HepG2 (cell line): Measurements from ENCODE around the gene OR7D4. TPM values are rescaled to one million over a fixed set of nuclear protein-coding genes. Genes with fewer than 3 reads are reported as not detected.

Experiments used
- ATAC-seq: fragments of 200-7000 bp; cut with Tn5 transposase; 3 replicates; pipeline ENCODE4 v1.9.1; 2020; ENCODE audit warnings: mild to moderate bottlenecking, moderate library complexity
- BruUV-seq: library from RNA; stranded (reverse); fragments of 400-500 nt; replicated peaks from 2 replicates; lab custom pipeline; 2021; lab: Mats Ljungman, UMichigan
- CTCF ChIA-PET: fragments of 300-600 bp; formaldehyde crosslinking; extraction: SDS; loops from one replicate; lab custom pipeline; 2021; ENCODE audit warnings: low total read pairs, inconsistent platforms, low intra/inter-chr PET ratio; lab: Yijun Ruan, JAX
- POLR2A ChIA-PET: fragments of 350-600 bp; sonication (Branson Sonifier 250); formaldehyde crosslinking; loops from one replicate; lab custom pipeline; 2020; ENCODE audit warnings: antibody characterized with exemption, inconsistent platforms; lab: Yijun Ruan, JAX
- DNase-seq: peaks from one replicate; pipeline ENCODE4 v3.0.0-alpha.2; 2015; ENCODE audit warnings: low spot score
- FAIRE-seq: peaks from 3 replicates; lab custom pipeline; 2011; peaks lifted over from hg19 to GRCh38; lab: Jason Lieb, UNC
- H2AFZ ChIP-seq: one replicate; pipeline ENCODE4 v1.6.1; 2011; ENCODE audit warnings: low read length, inconsistent platforms
- H3K27ac ChIP-seq: fragments of 300-600 bp; 3 replicates; pipeline ENCODE4 v1.8.0; 2011; ENCODE audit warnings: mixed run types, mild to moderate bottlenecking, mixed read lengths, low read length, inconsistent platforms; ENCODE audit not compliant: insufficient read depth; ENCODE audit errors: extremely low read length
- H3K27me3 ChIP-seq, 2 experiments: fragments of 200-600 bp in 1 of 2; 2 replicates in 1 of 2; 3 replicates in 1 of 2; pipeline versions ENCODE4 v1.6.0 to v1.8.0; 2011; ENCODE audit warnings: low read length in 2 of 2, mild to moderate bottlenecking in 2 of 2, moderate library complexity in 2 of 2, inconsistent platforms in 1 of 2; ENCODE audit not compliant: insufficient read depth in 2 of 2, control insufficient read depth in 1 of 2
- H3K36me3 ChIP-seq, 2 experiments: fragments of 200-600 bp in 1 of 2; replicated peaks in 1 of 2; 2 replicates in 1 of 2; 3 replicates in 1 of 2; pipeline versions ENCODE4 v1.5.1 to v1.8.0; 2011; ENCODE audit warnings: low read length in 2 of 2, inconsistent platforms in 1 of 2; ENCODE audit not compliant: insufficient read depth in 2 of 2, control insufficient read depth in 1 of 2
- H3K4me1 ChIP-seq: 2 replicates; pipeline ENCODE4 v1.5.1; 2012; ENCODE audit warnings: low read length, inconsistent platforms; ENCODE audit not compliant: insufficient read depth
- H3K4me2 ChIP-seq: 2 replicates; pipeline ENCODE4 v1.6.0; 2011; ENCODE audit warnings: low read depth, low read length, inconsistent platforms
- H3K4me3 ChIP-seq, 3 experiments: fragments of 200-600 bp in 1 of 3; sonication (generic), shearing (Covaris generic) in 1 of 3; replicated peaks in 1 of 3; 2 replicates each; pipeline ENCODE4 v1.5.1; 2011 to 2016; ENCODE audit warnings: low read length in 3 of 3, inconsistent platforms in 2 of 3, low read depth in 2 of 3, mild to moderate bottlenecking in 2 of 3, control low read depth in 1 of 3, mixed read lengths in 1 of 3; ENCODE audit not compliant: insufficient read depth in 1 of 3
- H3K79me2 ChIP-seq: one replicate; pipeline ENCODE4 v1.6.1; 2011; ENCODE audit warnings: low read length, inconsistent platforms; ENCODE audit not compliant: insufficient read depth
- H3K9ac ChIP-seq: 2 replicates; pipeline ENCODE4 v1.6.0; 2011; ENCODE audit warnings: mild to moderate bottlenecking, low read depth, low read length, inconsistent platforms; ENCODE audit not compliant: insufficient read depth
- H3K9me3 ChIP-seq: 2 replicates; pipeline ENCODE4 v1.5.1; 2012; ENCODE audit warnings: mild to moderate bottlenecking, low read length
- H4K20me1 ChIP-seq: 2 replicates; pipeline ENCODE4 v1.6.0; 2011; ENCODE audit warnings: inconsistent platforms, mild to moderate bottlenecking, low read length, moderate library complexity; ENCODE audit not compliant: insufficient read depth
- ETV6 ChIP-seq: sonication (generic); formaldehyde crosslinking; conservative IDR thresholded peaks from 2 replicates; pipeline ENCODE4 v1.4.0; 2020; ENCODE audit warnings: missing genetic modification reagents
- MED13 ChIP-seq: sonication (generic); formaldehyde crosslinking; IDR thresholded peaks from 2 replicates; pipeline ENCODE4 v1.5.0; 2020; ENCODE audit warnings: missing genetic modification reagents
- NFE2 ChIP-seq: sonication (generic); formaldehyde crosslinking; IDR thresholded peaks from 2 replicates; pipeline ENCODE4 v1.4.0; 2020; ENCODE audit warnings: missing genetic modification reagents
- NFRKB ChIP-seq: fragments of 450-650 bp; IDR thresholded peaks from 2 replicates; pipeline ENCODE4 v1.6.1; 2017
- NR1H2 ChIP-seq: sonication (generic); formaldehyde crosslinking; IDR thresholded peaks from 2 replicates; pipeline ENCODE4 v1.8.1; 2022; ENCODE audit warnings: low read depth, missing genetic modification reagents, borderline replicate concordance
- RERE ChIP-seq: IDR thresholded peaks from 2 replicates; pipeline ENCODE4 v1.6.1; 2016; ENCODE audit warnings: low read depth, missing genetic modification reagents, missing compliant biosample characterization
- SP1 ChIP-seq, 2 experiments: fragments of 450-650 bp in 1 of 2; sonication (generic) in 1 of 2; formaldehyde crosslinking in 1 of 2; IDR thresholded peaks; 2 replicates each; pipeline versions ENCODE4 v1.4.0 to v1.6.1; 2016 to 2020; ENCODE audit warnings: missing genetic modification reagents in 1 of 2
- ZNF343 ChIP-seq: sonication (generic); formaldehyde crosslinking; IDR thresholded peaks from 2 replicates; pipeline ENCODE4 v1.4.0; 2020; ENCODE audit warnings: mild to moderate bottlenecking, missing genetic modification reagents
- ZNF816 ChIP-seq: sonication (generic); formaldehyde crosslinking; IDR thresholded peaks from 2 replicates; pipeline ENCODE4 v1.8.0; 2022; ENCODE audit warnings: missing genetic modification reagents, mild to moderate bottlenecking, borderline replicate concordance
- WGBS: methylation state at CpG from one replicate; pipeline ENCODE4 v1.1.6; 2017; ENCODE audit warnings: low lambda C conversion rate; 5-methylcytosine and 5-hydroxymethylcytosine counted together
- in situ Hi-C: cut with HindIII; loops from 2 replicates; pipeline ENCODE4 v1.10.0; 2017; ENCODE audit warnings: low pct_unique_long_range_greater_than_20kb; ENCODE audit not compliant: extremely low pct_ligation_motif_present
- intact Hi-C: fragments of 100-400 bp; cut with micrococcal nuclease; formaldehyde crosslinking; loops from one replicate; pipeline ENCODE4 v1.10.0; 2022; ENCODE audit not compliant: unreplicated experiment
- polyA plus RNA-seq, 8 experiments: library from polyadenylated mRNA; depleted of rRNA in 3 of 8; stranded (reverse) in 7 of 8; unstranded in 1 of 8; fragments of >200 nt; fragmentation: Illumina TruSeq in 4 of 8; extraction: Trizol in 4 of 8; gene quantifications; 2 replicates each; pipeline versions ENCODE4 v1.2.1 to v1.2.3, GENCODE V29; 2011 to 2016; ENCODE audit warnings: low read depth in 4 of 8, missing spikeins in 1 of 8, mixed read lengths in 1 of 8; ENCODE audit not compliant: insufficient read depth in 1 of 8
- total RNA-seq, 5 experiments: library from RNA; depleted of rRNA; stranded (reverse); fragments of >200 nt; fragmentation: Illumina TruSeq; extraction: Trizol; gene quantifications; 2 replicates each; pipeline ENCODE4 v1.2.3, GENCODE V29; 2016; ENCODE audit warnings: low read depth in 1 of 5
- TF ChIP-seq, protein P1 (sequence below): IDR thresholded peaks from 2 replicates; pipeline ENCODE4 v1.6.1; 2018; ENCODE audit warnings: missing genetic modification reagents, mild to moderate bottlenecking, missing compliant biosample characterization

Gene OR7D4
- total and polyA plus RNA-seq, 2 of the 13 experiments (the other 11 are each of a cell fraction or from before 2014, with no cell fraction given), result not detected

DNA sequence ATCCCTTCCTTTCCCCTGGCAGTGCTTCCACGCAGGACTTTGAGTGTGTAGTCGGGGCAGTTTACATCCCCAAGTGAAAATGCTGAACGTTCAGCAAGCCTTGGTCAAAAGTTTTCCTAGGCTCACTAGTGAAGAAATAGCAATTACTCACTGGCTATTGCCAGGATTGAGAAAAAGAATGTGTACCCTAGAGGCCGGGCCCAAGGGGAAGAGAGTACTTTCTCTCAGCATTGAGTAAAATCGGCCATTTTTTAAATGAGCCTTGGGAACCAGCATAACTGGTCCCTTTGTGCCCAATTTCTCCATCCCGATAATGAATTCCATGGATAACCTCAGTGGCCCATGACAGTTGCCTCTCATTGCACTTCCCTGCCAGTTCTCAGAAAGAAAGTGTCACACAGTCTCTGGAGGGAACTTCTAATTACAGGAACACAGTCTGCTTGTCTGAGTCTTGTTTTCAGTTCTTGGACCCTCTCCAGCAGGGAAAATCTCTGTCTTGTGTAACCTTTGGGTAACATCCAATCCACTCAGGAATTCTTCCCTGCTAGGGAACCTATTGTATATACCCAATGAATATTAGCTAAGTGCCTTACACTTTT is 47.9 kb downstream of the OR7D4 start:
- Histone ChIP-seq H3K4me3 (no peak overlapping the region), H3K9ac (no peak overlapping the region), H3K36me3 (no peaks in the 10 kb centered on the region; a peak in 2 of 5 replicates), H3K79me2 (no peaks in the 10 kb centered on the region), H4K20me1 (no peaks in the 10 kb centered on the region), H3K9me3 (no peaks in the 10 kb centered on the region), H3K4me1 (no peaks in the 10 kb centered on the region), H3K4me2 (no peak overlapping the region), H3K27ac (no peak overlapping the region), H3K27me3 (no peaks in the 10 kb centered on the region), H2AFZ (no peak overlapping the region)
- CTCF ChIA-PET, result no interaction called here
- ATAC-seq (no peak), DNase-seq (no peak), FAIRE-seq (no peak)
- POLR2A ChIA-PET, result no interaction called here
- WGBS, result 59% methylated on average over 4 of the region's 6 CpGs
- no peak for TF ChIP-seq NR1H2 (CRISPR knock-in tag)
- TF ChIP-seq ZNF343 (CRISPR knock-in tag), result no peak
- no peak for TF ChIP-seq MED13 (CRISPR knock-in tag)
- no peak for TF ChIP-seq SP1 (IDR thresholded peaks at IDR 0.05)
- TF ChIP-seq SP1 (CRISPR knock-in tag; IDR thresholded peaks at IDR 0.05), result no peak
- TF ChIP-seq ZNF816, result no peak
- no peak for TF ChIP-seq NFRKB
- TF ChIP-seq NFE2 (CRISPR knock-in tag), result no peak
- TF ChIP-seq ETV6 (CRISPR knock-in tag), result no peak
- TF ChIP-seq, protein P1, sequence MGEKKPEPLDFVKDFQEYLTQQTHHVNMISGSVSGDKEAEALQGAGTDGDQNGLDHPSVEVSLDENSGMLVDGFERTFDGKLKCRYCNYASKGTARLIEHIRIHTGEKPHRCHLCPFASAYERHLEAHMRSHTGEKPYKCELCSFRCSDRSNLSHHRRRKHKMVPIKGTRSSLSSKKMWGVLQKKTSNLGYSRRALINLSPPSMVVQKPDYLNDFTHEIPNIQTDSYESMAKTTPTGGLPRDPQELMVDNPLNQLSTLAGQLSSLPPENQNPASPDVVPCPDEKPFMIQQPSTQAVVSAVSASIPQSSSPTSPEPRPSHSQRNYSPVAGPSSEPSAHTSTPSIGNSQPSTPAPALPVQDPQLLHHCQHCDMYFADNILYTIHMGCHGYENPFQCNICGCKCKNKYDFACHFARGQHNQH (CRISPR knock-in tag), result no peak
- TF ChIP-seq RERE (CRISPR knock-in tag), result no peak
- no TSS peak for BruUV-seq
- intact Hi-C loops, result no loop called here
- in situ Hi-C loops, result no loop called here
